ENCODE results near the gene CCDC183.

- TF ChIP-seq CTCF (conservative IDR thresholded peaks at IDR 0.05) (no peak), ZFX (IDR thresholded peaks at IDR 0.05) (no peak)
Observed at GRCh38 chr9:136828474-136829140, 32.5 kb downstream of the CCDC183 start.

Data from C4-2B (cell line).